Panc1 (cell line): ENCODE measurements around the gene ATP6V1E1.

ENCODE experiments used
- POLR2AphosphoS5 ChIP-seq: IDR thresholded peaks from 2 replicates; pipeline ENCODE4 v1.6.1; 2012; ENCODE audit warnings: mild to moderate bottlenecking, low read depth, low read length, moderate library complexity
- TCF7L2 ChIP-seq: IDR thresholded peaks from 2 replicates; pipeline ENCODE4 v1.6.1; 2011; ENCODE audit warnings: mild to moderate bottlenecking, low read depth, low read length, inconsistent platforms
- TF ChIP-seq, protein P1 (sequence below), 2 experiments: IDR thresholded peaks; 2 replicates each; pipeline ENCODE4 v1.6.1; 2011 to 2012; ENCODE audit warnings: low read depth in 2 of 2, control low read depth in 1 of 2, low read length in 1 of 2, mild to moderate bottlenecking in 1 of 2, moderate library complexity in 1 of 2; ENCODE audit not compliant: insufficient read depth in 1 of 2
- TF ChIP-seq, protein P2 (sequence below): fragments of 450-650 bp; IDR thresholded peaks from 2 replicates; pipeline ENCODE4 v1.5.1; 2017; ENCODE audit warnings: mild to moderate bottlenecking

DNA sequence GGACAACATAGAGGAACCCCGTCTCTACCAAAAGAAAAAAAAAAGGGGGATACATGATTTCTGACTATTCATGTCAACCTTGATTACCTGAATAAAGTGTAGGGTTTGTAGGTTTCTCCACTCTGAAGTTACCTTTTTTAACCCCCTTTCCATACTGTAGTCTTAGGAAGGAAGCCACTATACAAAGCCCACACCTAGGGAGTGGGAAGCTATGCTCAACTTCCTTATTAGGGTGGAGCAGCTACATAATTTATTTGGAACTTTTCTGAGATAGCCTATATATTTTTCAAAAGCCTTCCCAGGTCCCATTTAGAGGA, 582 bp upstream of the ATP6V1E1 start:
- TF ChIP-seq, protein P1, sequence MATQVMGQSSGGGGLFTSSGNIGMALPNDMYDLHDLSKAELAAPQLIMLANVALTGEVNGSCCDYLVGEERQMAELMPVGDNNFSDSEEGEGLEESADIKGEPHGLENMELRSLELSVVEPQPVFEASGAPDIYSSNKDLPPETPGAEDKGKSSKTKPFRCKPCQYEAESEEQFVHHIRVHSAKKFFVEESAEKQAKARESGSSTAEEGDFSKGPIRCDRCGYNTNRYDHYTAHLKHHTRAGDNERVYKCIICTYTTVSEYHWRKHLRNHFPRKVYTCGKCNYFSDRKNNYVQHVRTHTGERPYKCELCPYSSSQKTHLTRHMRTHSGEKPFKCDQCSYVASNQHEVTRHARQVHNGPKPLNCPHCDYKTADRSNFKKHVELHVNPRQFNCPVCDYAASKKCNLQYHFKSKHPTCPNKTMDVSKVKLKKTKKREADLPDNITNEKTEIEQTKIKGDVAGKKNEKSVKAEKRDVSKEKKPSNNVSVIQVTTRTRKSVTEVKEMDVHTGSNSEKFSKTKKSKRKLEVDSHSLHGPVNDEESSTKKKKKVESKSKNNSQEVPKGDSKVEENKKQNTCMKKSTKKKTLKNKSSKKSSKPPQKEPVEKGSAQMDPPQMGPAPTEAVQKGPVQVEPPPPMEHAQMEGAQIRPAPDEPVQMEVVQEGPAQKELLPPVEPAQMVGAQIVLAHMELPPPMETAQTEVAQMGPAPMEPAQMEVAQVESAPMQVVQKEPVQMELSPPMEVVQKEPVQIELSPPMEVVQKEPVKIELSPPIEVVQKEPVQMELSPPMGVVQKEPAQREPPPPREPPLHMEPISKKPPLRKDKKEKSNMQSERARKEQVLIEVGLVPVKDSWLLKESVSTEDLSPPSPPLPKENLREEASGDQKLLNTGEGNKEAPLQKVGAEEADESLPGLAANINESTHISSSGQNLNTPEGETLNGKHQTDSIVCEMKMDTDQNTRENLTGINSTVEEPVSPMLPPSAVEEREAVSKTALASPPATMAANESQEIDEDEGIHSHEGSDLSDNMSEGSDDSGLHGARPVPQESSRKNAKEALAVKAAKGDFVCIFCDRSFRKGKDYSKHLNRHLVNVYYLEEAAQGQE (IDR thresholded peaks at IDR 0.05; ENCODE audit: insufficient read depth in 1 of 2, low read depth in 2 of 2, low read length in 1 of 2), result no peak
- TF ChIP-seq, protein P2, sequence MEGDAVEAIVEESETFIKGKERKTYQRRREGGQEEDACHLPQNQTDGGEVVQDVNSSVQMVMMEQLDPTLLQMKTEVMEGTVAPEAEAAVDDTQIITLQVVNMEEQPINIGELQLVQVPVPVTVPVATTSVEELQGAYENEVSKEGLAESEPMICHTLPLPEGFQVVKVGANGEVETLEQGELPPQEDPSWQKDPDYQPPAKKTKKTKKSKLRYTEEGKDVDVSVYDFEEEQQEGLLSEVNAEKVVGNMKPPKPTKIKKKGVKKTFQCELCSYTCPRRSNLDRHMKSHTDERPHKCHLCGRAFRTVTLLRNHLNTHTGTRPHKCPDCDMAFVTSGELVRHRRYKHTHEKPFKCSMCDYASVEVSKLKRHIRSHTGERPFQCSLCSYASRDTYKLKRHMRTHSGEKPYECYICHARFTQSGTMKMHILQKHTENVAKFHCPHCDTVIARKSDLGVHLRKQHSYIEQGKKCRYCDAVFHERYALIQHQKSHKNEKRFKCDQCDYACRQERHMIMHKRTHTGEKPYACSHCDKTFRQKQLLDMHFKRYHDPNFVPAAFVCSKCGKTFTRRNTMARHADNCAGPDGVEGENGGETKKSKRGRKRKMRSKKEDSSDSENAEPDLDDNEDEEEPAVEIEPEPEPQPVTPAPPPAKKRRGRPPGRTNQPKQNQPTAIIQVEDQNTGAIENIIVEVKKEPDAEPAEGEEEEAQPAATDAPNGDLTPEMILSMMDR, result no peak
- no peak for TF ChIP-seq POLR2AphosphoS5
- TF ChIP-seq TCF7L2, result no peak
